Keratinocyte (primary cell): ENCODE results near the gene TRAF3IP1. TPM values are rescaled to one million over a fixed set of nuclear protein-coding genes. Genes with fewer than 3 reads are reported as not detected.

Source experiments
- DNase-seq: peaks from one replicate; pipeline ENCODE4 v3.0.0-alpha.2; 2011; ENCODE audit warnings: low read depth, missing footprints, low spot score
- FAIRE-seq: peaks from 2 replicates; lab custom pipeline; 2011; peaks lifted over from hg19 to GRCh38; lab: Jason Lieb, UNC
- H2AFZ ChIP-seq: 2 replicates; pipeline ENCODE4 v1.6.0; 2012; ENCODE audit warnings: low read length, control low read depth, inconsistent platforms; ENCODE audit not compliant: control insufficient read depth
- H3K27ac ChIP-seq: 2 replicates; pipeline ENCODE4 v1.5.1; 2011; ENCODE audit warnings: low read length; ENCODE audit not compliant: control insufficient read depth, insufficient read depth
- H3K27me3 ChIP-seq: 3 replicates; pipeline ENCODE4 v1.6.0; 2011; ENCODE audit warnings: low read length; ENCODE audit not compliant: control insufficient read depth, insufficient read depth; ENCODE audit errors: extremely low read depth
- H3K36me3 ChIP-seq, 2 experiments: 2 replicates in 1 of 2; 3 replicates in 1 of 2; pipeline ENCODE4 v1.5.1; 2011; ENCODE audit warnings: low read length in 2 of 2, mild to moderate bottlenecking in 1 of 2; ENCODE audit not compliant: control insufficient read depth in 2 of 2, insufficient read depth in 2 of 2; ENCODE audit errors: extremely low read depth in 1 of 2
- H3K4me1 ChIP-seq: 3 replicates; pipeline ENCODE4 v1.5.1; 2011; ENCODE audit warnings: low read length; ENCODE audit not compliant: control insufficient read depth, insufficient read depth; ENCODE audit errors: extremely low read depth
- H3K4me2 ChIP-seq: 3 replicates; pipeline ENCODE4 v1.6.0; 2011; ENCODE audit warnings: low read depth, low read length; ENCODE audit not compliant: control insufficient read depth, insufficient read depth; ENCODE audit errors: extremely low read depth
- H3K4me3 ChIP-seq, 3 experiments: fragments of 200-600 bp in 1 of 3; sonication (generic) in 1 of 3; 2 replicates in 2 of 3; 3 replicates in 1 of 3; pipeline ENCODE4 v1.5.1; 2011 to 2016; ENCODE audit warnings: low read length in 3 of 3, mild to moderate bottlenecking in 3 of 3, control low read depth in 2 of 3, inconsistent platforms in 1 of 3, low read depth in 1 of 3, mixed read lengths in 1 of 3, mixed run types in 1 of 3, moderate library complexity in 1 of 3; ENCODE audit not compliant: control insufficient read depth in 2 of 3, insufficient read depth in 2 of 3; ENCODE audit errors: extremely low read depth in 1 of 3
- H3K79me2 ChIP-seq: 2 replicates; pipeline ENCODE4 v1.6.0; 2012; ENCODE audit warnings: low read length; ENCODE audit not compliant: control insufficient read depth, insufficient read depth
- H3K9ac ChIP-seq: 3 replicates; pipeline ENCODE4 v1.6.0; 2011; ENCODE audit warnings: low read length; ENCODE audit not compliant: control insufficient read depth, insufficient read depth; ENCODE audit errors: extremely low read depth
- H3K9me1 ChIP-seq: 3 replicates; pipeline ENCODE4 v1.6.0; 2011; ENCODE audit warnings: low read length; ENCODE audit not compliant: control insufficient read depth, insufficient read depth; ENCODE audit errors: extremely low read depth
- H3K9me3 ChIP-seq: 2 replicates; pipeline ENCODE4 v1.5.1; 2012; ENCODE audit warnings: low read depth, low read length; ENCODE audit not compliant: control insufficient read depth
- H4K20me1 ChIP-seq: 3 replicates; pipeline ENCODE4 v1.6.0; 2011; ENCODE audit warnings: low read length; ENCODE audit not compliant: control insufficient read depth, insufficient read depth; ENCODE audit errors: extremely low read depth
- EZH2 ChIP-seq: IDR thresholded peaks from one replicate; pipeline ENCODE4 v1.6.1; 2012; ENCODE audit warnings: inconsistent platforms, mild to moderate bottlenecking, low read length, moderate library complexity
- dilution Hi-C: fragments of 300-500 bp; cut with MboI; formaldehyde crosslinking; loops from one replicate; pipeline ENCODE4 v1.7.0; 2020; ENCODE audit warnings: low sequenced_read_pairs; ENCODE audit not compliant: extremely low pct_ligation_motif_present
- polyA plus RNA-seq, 5 experiments: library from polyadenylated mRNA; depleted of rRNA in 3 of 5; stranded (reverse) in 3 of 5; stranded (forward) in 1 of 5; unstranded in 1 of 5; fragments of >200 nt; gene quantifications; 1 replicate in 1 of 5; 2 replicates in 3 of 5; 3 replicates in 1 of 5; pipeline versions ENCODE4 v1.2.1 to v1.2.3, GENCODE V29; 2011 to 2012; ENCODE audit warnings: missing spikeins in 2 of 5, low read depth in 1 of 5, low replicate concordance in 1 of 5
- TF ChIP-seq, protein P1 (sequence below), 3 experiments: IDR thresholded peaks in 1 of 3; conservative IDR thresholded peaks in 1 of 3; optimal IDR thresholded peaks in 1 of 3; 2 replicates in 2 of 3; 3 replicates in 1 of 3; pipeline versions ENCODE3 to v1.5.1; 2011; ENCODE audit warnings: low read length in 3 of 3, mild to moderate bottlenecking in 3 of 3, moderate library complexity in 2 of 3, control low read depth in 1 of 3, inconsistent platforms in 1 of 3; ENCODE audit not compliant: insufficient read depth in 2 of 3; ENCODE audit errors: extremely low read depth in 1 of 3

Gene TRAF3IP1
- polyA plus RNA-seq, 1 donor (not counting 4 experiments of a cell fraction or from before 2014, with no cell fraction given): 7.0 TPM

- H3K9me3 ChIP-seq: no peaks in the 10 kb centered on the region
- dilution Hi-C loops: no loop called here
- FAIRE-seq (no peak), DNase-seq (no peak)
- peaks cover 8% of the 10 kb centered on the region for H3K4me1 ChIP-seq
- H4K20me1 ChIP-seq: no peaks in the 10 kb centered on the region
- no peaks in the 10 kb centered on the region for H3K27me3 ChIP-seq
- H3K79me2 ChIP-seq: no peaks in the 10 kb centered on the region
- H3K9me1 ChIP-seq: no peaks in the 10 kb centered on the region
- peaks cover 7 to 12% of the 10 kb centered on the region in 2 experiments for H3K36me3 ChIP-seq
- no peak overlapping the region for H3K4me3 ChIP-seq
- no peak overlapping the region for H3K4me2 ChIP-seq
- TF ChIP-seq, protein P1, sequence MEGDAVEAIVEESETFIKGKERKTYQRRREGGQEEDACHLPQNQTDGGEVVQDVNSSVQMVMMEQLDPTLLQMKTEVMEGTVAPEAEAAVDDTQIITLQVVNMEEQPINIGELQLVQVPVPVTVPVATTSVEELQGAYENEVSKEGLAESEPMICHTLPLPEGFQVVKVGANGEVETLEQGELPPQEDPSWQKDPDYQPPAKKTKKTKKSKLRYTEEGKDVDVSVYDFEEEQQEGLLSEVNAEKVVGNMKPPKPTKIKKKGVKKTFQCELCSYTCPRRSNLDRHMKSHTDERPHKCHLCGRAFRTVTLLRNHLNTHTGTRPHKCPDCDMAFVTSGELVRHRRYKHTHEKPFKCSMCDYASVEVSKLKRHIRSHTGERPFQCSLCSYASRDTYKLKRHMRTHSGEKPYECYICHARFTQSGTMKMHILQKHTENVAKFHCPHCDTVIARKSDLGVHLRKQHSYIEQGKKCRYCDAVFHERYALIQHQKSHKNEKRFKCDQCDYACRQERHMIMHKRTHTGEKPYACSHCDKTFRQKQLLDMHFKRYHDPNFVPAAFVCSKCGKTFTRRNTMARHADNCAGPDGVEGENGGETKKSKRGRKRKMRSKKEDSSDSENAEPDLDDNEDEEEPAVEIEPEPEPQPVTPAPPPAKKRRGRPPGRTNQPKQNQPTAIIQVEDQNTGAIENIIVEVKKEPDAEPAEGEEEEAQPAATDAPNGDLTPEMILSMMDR (optimal IDR thresholded peaks at IDR 0.05 in 1 of 3, IDR thresholded peaks at IDR 0.05 in 1 of 3, conservative IDR thresholded peaks at IDR 0.05 in 1 of 3; ENCODE audit: extremely low read depth in 1 of 3, insufficient read depth in 2 of 3, low read length in 3 of 3): no peak
- TF ChIP-seq EZH2: no peak
- H3K9ac ChIP-seq: no peak overlapping the region
- H3K27ac ChIP-seq: no peak overlapping the region
- no peak overlapping the region for H2AFZ ChIP-seq
Observed at GRCh38 chr2:238336151-238336550, 15.8 kb downstream of the TRAF3IP1 start.

GRCh38 chr2:238336793-238337444 lies 16.6 kb downstream of the TRAF3IP1 start:
- Histone ChIP-seq H3K9ac (no peak overlapping the region), H3K9me1 (no peaks in the 10 kb centered on the region), H3K79me2 (no peaks in the 10 kb centered on the region), H3K4me1 (peaks cover 8% of the 10 kb centered on the region), H3K27ac (no peak overlapping the region), H3K4me3 (no peak overlapping the region), H3K36me3 (peaks cover 7 to 12% of the 10 kb centered on the region in 2 experiments), H3K27me3 (no peaks in the 10 kb centered on the region), H3K4me2 (no peak overlapping the region), H4K20me1 (no peaks in the 10 kb centered on the region), H3K9me3 (no peaks in the 10 kb centered on the region), H2AFZ (no peak overlapping the region)
- FAIRE-seq: no peak
- DNase-seq: no peak
- dilution Hi-C loops: no loop called here
- TF ChIP-seq, protein P1 (optimal IDR thresholded peaks at IDR 0.05 in 1 of 3, IDR thresholded peaks at IDR 0.05 in 1 of 3, conservative IDR thresholded peaks at IDR 0.05 in 1 of 3; ENCODE audit: extremely low read depth in 1 of 3, insufficient read depth in 2 of 3, low read length in 3 of 3): no peak
- no peak for TF ChIP-seq EZH2
